Hepatocyte (in vitro differentiated cells): Measurements from ENCODE around the gene CRYBG2. TPM values are rescaled to one million over a fixed set of nuclear protein-coding genes. Genes with fewer than 3 reads are reported as not detected.
A peak's percentile ranks its signal among the peaks of the same experiment; 100 is the strongest.

ENCODE experiments used
- DNase-seq: peaks from one replicate; pipeline ENCODE4 v3.0.0-alpha.2; 2016; ENCODE audit warnings: low spot score
- H2AFZ ChIP-seq: fragments of 200-600 bp; sonication (generic); 2 replicates; pipeline ENCODE4 v1.6.0; 2016; ENCODE audit warnings: antibody characterized with exemption, mild to moderate bottlenecking
- H3K27ac ChIP-seq: fragments of 200-600 bp; sonication (generic); 2 replicates; pipeline ENCODE4 v1.5.1; 2016; ENCODE audit warnings: mild to moderate bottlenecking
- H3K27me3 ChIP-seq: fragments of 200-600 bp; sonication (generic); 2 replicates; pipeline ENCODE4 v1.6.1; 2016
- H3K36me3 ChIP-seq: fragments of 200-600 bp; sonication (generic); replicated peaks from 2 replicates; pipeline ENCODE4 v1.5.1; 2016; ENCODE audit warnings: low read depth; ENCODE audit not compliant: insufficient read depth
- H3K4me1 ChIP-seq: fragments of 200-600 bp; sonication (generic); 2 replicates; pipeline ENCODE4 v1.5.1; 2016; ENCODE audit warnings: mild to moderate bottlenecking, moderate library complexity; ENCODE audit not compliant: insufficient read depth
- H3K4me2 ChIP-seq: fragments of 200-600 bp; sonication (generic); 2 replicates; pipeline ENCODE4 v1.6.0; 2016
- H3K4me3 ChIP-seq: fragments of 200-600 bp; sonication (generic); 2 replicates; pipeline ENCODE4 v1.5.1; 2016; ENCODE audit warnings: mild to moderate bottlenecking
- H3K79me2 ChIP-seq: fragments of 200-600 bp; sonication (generic); 2 replicates; pipeline ENCODE4 v1.6.0; 2017; ENCODE audit warnings: mild to moderate bottlenecking
- H3K9me2 ChIP-seq: fragments of 200-600 bp; sonication (generic); replicated peaks from 2 replicates; pipeline ENCODE4 v1.6.0; 2017; ENCODE audit warnings: mild to moderate bottlenecking; ENCODE audit not compliant: insufficient read depth
- H3K9me3 ChIP-seq: fragments of 200-600 bp; sonication (generic); 2 replicates; pipeline ENCODE4 v1.5.1; 2016; ENCODE audit warnings: low read depth, mild to moderate bottlenecking
- H4K20me1 ChIP-seq: fragments of 200-600 bp; sonication (generic); 2 replicates; pipeline ENCODE4 v1.6.0; 2016; ENCODE audit warnings: mild to moderate bottlenecking; ENCODE audit not compliant: insufficient read depth, poor library complexity, severe bottlenecking
- CTCF ChIP-seq: fragments of 200-600 bp; sonication (generic); IDR thresholded peaks from 2 replicates; pipeline ENCODE4 v1.5.1; 2016; ENCODE audit warnings: antibody characterized with exemption, mild to moderate bottlenecking; ENCODE audit not compliant: poor library complexity
- EZH2 ChIP-seq: fragments of 200-600 bp; sonication (generic); IDR thresholded peaks from 2 replicates; pipeline ENCODE4 v1.6.1; 2016; ENCODE audit warnings: antibody characterized with exemption, mild to moderate bottlenecking, borderline replicate concordance
- EZH2phosphoT487 ChIP-seq: fragments of 200-600 bp; sonication (generic); IDR thresholded peaks from one replicate; pipeline ENCODE4 v1.6.1; 2018; ENCODE audit warnings: antibody characterized with exemption, mild to moderate bottlenecking, low read depth, moderate library complexity; ENCODE audit not compliant: unreplicated experiment, severe bottlenecking
- WGBS: methylation state at CpG from one replicate; pipeline ENCODE4 v1.1.6; 2016; ENCODE audit warnings: low lambda C conversion rate; ENCODE audit errors: missing lambda C conversion rate; 5-methylcytosine and 5-hydroxymethylcytosine counted together
- polyA plus RNA-seq: library from polyadenylated mRNA; unstranded; fragments of >200 nt; fragmentation: Nextera tagmentation; extraction: Ambion mirVana; gene quantifications from 2 replicates; pipeline ENCODE4 v1.2.1, GENCODE V29; 2016
- total RNA-seq: library from RNA; depleted of rRNA; stranded (reverse); fragments of >200 nt; gene quantifications from 2 replicates; pipeline ENCODE4 v1.2.3, GENCODE V29; 2014

CRYBG2 gene
- total and polyA plus RNA-seq, 2 experiments from 2014 or later: 15.6 to 20.1 TPM

GRCh38 chr1:26337625-26338024 lies 16.3 kb downstream of the CRYBG2 start:
- H2AFZ ChIP-seq: no peak overlapping the region
- no peaks in the 10 kb centered on the region for H3K4me1 ChIP-seq
- H3K9me3 ChIP-seq: no peaks in the 10 kb centered on the region
- TF ChIP-seq CTCF (no peak), EZH2 (no peak), EZH2phosphoT487 (no peak)
- no peaks in the 10 kb centered on the region for H3K79me2 ChIP-seq
- no peak for DNase-seq
- H3K4me3 ChIP-seq: no peak overlapping the region
- H3K9me2 ChIP-seq: no peaks in the 10 kb centered on the region
- H3K4me2 ChIP-seq: no peak overlapping the region
- no peak overlapping the region for H3K27ac ChIP-seq
- 76% methylated on average over 4 of the region's 4 CpGs for WGBS
- H4K20me1 ChIP-seq: no peaks in the 10 kb centered on the region
- no peaks in the 10 kb centered on the region for H3K27me3 ChIP-seq
- no peaks in the 10 kb centered on the region for H3K36me3 ChIP-seq

- no peak overlapping the region for H3K4me3 ChIP-seq
- WGBS: 79% methylated on average over 7 of the region's 7 CpGs
- no peaks in the 10 kb centered on the region for H3K79me2 ChIP-seq
- H3K36me3 ChIP-seq: no peaks in the 10 kb centered on the region
- H3K9me2 ChIP-seq: no peaks in the 10 kb centered on the region
- DNase-seq: no peak
- H3K9me3 ChIP-seq: no peaks in the 10 kb centered on the region
- H3K4me1 ChIP-seq: no peaks in the 10 kb centered on the region
- no peak overlapping the region for H3K4me2 ChIP-seq
- H2AFZ ChIP-seq: no peak overlapping the region
- H4K20me1 ChIP-seq: no peaks in the 10 kb centered on the region
- peak overlapping the region; percentile 83 for H3K27ac ChIP-seq
- no peaks in the 10 kb centered on the region for H3K27me3 ChIP-seq
- no peak for TF ChIP-seq CTCF
- no peak for TF ChIP-seq EZH2phosphoT487
- TF ChIP-seq EZH2: no peak
Observed at GRCh38 chr1:26337206-26337535, 16.8 kb downstream of the CRYBG2 start.

GRCh38 chr1:26336477-26337205 lies 17.3 kb downstream of the CRYBG2 start:
- Histone ChIP-seq H3K4me3 (peak overlapping the region; percentile 54), H3K36me3 (no peaks in the 10 kb centered on the region), H3K9me2 (no peaks in the 10 kb centered on the region), H3K4me2 (peak overlapping the region; percentile 90), H3K9me3 (no peaks in the 10 kb centered on the region), H2AFZ (peak overlapping the region; percentile 69), H3K27me3 (no peaks in the 10 kb centered on the region), H4K20me1 (no peaks in the 10 kb centered on the region), H3K79me2 (no peaks in the 10 kb centered on the region), H3K4me1 (no peaks in the 10 kb centered on the region), H3K27ac (peak overlapping the region; percentile 83)
- 18% methylated on average over 40 of the region's 52 CpGs for WGBS
- no peak for TF ChIP-seq CTCF
- TF ChIP-seq EZH2phosphoT487: no peak
- TF ChIP-seq EZH2: no peak
- peak; percentile 95 for DNase-seq
